Hematopoietic multipotent progenitor cell treated with erythropoietin and hydrocortisone succinate and interleukin-3 and kit ligand, for 15 days (in vitro differentiated cells): ENCODE measurements around the gene NPAS1.
"Not testable (repeated sequence)": the region's sequence is repeated elsewhere in the genome, so short reads cannot be mapped to it uniquely, and the experiment has no call there.

Experiments
- DNase-seq: peaks from one replicate; pipeline ENCODE4 v3.0.0-alpha.2; 2015; ENCODE audit warnings: low spot score

The NPAS1 gene

DNA sequence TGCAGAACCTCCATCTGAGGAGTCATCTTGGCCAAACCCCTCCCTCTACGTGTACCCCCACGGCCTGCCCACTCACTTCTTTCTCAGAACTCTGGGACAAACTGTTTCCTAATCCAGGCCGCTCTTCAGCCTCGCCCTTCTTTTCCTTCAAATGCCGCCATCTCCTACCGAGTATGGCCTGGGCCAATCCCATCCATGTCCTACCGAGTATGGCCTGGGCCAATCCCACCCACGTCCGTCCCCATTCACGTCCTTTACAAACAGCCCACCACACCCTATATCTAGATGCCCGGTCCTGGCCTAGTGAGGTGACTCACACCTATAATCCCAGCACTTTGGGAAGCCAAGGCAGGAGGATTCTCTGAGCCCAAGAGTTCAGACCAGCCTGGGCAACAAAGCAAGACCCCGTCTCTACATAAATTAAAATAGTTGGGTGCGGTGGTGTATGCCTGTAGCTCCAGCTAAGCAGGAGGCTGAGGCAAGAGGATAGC, 27.7 kb downstream of the NPAS1 start:
- DNase-seq, result no peak

DNA sequence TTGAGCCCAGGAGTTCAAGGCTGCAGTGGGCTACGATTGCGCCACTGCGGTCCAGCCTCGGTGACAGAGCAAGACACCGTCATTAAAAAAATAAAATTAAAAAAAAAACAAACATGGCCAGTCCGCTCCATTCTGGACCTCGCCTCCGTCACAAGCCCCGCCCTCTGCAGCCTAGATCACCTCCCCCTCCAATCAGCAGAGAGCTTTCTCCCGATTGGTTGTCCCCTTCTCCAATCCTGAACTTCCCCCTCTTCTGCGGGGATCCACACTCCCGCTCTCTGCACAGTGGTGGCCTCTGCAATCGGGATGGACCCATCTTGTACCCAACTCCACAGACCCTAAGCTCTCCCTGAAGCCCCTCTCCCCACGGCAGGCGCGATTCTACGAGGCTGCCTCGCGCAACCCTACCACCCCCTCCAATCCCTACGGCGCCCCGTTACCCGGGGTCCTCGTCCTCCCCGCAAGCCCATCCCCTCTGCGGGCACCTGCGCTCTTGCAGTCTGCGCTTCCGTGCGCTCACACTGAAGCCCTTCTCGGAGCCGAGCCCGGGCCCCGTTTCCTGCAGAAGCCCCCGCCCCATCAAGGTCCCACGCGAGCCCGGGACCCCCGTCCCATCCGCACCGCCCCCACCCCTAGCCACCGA, 28.2 kb downstream of the NPAS1 start:
- DNase-seq, result peak; percentile 78

DNA sequence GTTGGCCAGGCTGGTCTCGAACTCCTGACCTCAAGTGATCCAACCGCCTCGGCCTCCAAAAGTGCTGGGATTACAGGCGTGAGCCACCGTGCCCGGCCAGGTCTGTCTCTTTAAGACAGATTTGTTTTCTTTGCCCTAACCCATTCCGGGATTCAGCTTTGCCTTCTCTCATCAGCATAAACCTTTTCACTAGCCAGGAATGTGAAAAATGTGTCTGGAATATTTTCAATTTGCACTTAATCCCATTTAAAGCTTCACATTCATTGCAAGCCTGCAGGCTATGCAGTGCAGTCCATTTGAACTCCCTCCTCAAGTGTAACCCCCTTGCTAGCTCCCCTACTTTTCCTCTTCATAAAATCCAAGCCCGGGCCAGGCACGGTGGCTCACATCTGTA, 29.7 kb downstream of the NPAS1 start:
- no peak for DNase-seq

DNA sequence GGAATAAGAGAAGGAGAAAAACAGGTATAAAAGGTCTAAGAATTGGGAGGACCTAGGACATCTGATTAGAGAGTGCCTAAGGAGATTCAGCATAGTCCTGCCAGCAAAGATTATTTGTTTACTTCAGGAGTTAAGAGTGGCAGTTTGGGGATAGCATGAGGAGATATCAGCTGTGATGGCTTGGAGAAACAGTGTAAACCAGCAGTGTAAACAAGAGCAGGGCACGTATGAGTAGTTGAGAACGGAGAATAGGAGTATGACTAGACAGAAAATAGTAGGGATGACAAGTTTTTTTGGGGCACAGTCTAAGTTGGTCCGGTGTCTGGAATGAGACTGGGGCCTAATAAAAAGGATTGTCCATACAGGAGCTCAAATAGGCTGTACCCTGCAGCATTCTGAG, 30.9 kb downstream of the NPAS1 start:
- not testable (repeated sequence) for DNase-seq

DNA sequence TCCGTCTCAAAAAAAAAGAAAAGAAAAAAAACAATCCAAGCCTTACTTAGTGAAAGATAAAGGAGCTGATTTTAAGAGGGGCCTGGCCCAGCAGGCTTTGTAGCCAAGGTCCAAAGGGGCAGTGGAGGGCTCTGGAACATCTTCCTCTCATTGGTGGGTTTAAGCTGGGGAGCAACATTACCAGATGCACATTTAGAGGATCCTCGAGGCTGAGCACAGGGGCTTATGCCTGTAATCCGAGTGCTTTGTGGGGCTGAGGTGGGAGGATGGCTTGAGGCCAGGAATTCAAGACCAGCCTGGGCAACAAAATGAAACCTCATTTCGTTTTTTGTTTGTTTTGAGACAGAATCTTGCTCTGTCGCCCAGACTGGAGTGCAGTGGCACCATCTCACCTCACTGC, 36.8 kb downstream of the NPAS1 start:
- DNase-seq, result no peak

DNA sequence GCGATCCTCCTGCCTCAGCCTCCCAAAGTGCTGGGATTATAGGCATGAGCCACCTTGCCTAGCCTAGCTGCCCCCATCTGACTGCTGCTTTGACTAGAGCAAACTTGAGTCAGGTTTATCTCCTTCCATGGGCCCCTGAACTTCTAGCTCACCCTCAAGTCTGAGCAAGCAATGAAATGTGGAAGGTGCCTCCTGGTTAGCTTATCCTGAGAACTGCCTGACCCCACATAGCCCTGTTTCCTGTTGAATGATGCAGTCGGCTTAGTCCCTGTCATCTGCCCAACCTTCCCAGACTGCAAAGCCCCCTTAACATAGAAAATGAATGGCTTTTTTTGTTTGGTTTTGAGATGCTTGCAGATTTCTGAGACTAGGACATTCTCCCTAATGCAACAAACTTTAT, 37.7 kb downstream of the NPAS1 start:
- no peak for DNase-seq

DNA sequence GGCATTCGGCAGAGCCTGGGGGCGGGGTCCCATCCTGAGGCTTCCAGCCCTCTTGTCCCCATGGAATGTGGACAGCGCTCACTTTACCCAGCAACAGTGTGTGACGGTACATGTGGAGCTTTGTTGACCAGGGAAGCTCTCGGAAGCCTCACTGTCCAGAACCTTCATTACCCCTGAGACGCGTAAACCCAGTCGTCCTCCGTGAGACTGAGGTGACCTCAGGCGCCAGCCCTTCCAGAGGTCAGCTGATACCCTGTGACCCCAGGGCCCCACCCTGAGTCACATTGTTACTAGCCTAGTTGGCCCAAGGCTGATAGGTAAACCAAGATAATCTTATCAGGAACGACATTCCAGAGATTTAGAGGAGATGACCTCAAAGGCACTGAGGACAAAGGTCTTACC, 39.0 kb downstream of the NPAS1 start:
- no peak for DNase-seq

DNA sequence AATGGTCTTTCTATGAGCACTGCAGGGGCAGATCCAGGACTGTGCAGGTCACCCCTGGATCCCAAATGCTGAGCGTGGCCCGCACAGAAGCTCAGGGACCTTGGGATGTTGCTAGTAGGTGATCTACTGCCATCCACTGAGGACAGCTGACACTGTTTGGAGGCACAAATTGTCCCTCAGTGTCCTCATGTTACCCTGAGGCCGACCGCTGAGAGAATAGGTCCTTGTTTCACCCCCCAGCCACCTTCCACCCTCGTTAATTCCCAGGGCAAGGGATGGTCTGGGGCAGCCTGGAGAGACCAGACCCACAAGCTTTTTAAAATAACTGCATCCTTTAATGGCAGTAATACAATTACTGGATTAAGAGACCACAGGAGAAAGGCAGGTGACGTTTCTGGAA, 44.2 kb downstream of the NPAS1 start:
- DNase-seq, result no peak

DNA sequence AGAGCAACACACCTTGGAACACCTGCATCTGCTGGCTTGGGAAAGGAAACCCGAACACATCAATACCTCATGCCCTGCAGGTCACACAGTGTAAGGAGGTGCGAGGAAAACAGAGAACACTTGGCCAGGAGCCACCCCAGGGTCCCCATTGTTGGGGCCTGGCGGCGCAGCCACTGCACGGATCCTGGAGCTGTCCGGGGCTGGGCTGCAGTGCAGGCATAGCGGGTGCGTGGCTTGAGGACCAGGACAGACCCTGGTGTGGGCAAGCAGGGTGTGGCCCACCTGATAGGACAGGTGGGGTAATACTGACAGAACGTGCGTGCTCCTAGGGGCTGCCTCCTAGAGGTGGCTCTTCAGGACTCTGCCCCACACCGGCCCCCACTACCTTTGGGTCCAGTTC, 45.6 kb downstream of the NPAS1 start:
- DNase-seq, result no peak

DNA sequence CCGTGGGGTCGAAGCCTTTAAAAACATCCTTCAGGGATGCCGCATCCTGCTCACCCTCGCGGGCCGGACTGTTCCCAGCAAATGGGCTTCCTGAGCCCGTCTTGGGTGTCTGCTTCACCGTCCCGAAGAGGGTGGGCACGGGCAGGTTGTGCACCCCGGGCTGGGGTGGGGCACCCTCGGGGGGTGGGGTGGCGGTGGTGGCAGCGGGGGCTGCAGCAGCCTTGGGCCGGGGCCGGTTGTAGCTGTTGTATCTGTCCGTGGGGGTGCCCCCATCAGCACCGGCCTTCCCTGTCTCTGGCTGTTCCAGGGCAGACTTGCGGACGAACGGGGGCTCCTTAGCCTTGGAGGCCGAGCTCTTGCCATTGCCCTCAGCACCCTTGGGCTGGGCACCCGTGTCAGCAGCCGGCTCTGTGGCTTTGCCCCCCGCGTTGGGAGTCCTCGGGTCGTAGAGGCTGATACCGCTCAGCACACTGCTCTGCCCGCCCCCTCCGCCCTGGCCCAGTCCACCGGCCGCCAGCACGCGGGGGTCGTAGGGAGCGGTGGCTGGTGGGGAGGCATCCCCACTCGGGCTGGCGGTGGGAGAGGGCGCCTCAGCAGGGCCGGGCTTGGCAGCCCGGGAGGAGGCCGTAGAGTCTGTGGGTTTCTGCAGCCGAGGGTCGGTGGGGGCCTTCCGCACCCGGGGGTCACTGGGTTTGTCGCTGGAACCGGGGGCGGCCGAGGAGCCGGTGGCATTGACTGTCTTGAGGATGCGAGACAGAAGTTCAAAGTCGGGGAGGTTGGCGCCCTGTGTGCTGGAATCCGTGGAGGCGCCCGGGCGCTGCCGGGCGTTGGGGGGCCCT, 47.0 kb downstream of the NPAS1 start:
- DNase-seq, result no peak

DNA sequence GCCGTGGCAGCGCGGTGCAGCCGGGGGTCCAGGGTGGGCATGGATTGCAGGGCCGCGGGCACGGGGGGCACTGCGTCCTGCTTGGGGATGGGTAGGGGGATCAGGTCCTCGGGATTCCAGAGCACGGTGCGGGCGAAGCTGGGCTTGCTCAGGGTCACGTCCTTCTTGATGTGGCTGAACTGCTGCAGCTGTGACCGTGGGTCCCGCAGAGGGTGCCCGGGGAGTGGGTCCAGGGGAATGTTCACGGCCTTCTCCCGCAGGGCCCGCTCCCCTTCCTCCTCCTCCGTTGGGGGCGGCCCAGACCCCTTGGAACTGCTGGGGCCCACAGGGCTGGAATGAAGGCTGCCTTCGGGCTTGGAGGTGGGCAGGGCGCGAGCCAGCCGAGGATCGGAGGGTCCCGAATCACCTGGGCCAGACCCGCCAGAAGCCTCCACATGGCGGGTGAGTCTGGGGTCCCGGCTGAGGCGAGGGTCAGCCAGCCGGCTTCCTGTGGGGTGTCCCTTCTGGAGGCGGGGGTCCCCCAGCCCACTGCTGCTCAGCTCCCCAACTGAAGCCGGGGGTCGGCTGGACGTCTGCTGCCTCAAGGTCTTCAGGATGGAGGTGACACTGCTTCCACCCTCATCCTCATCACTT, 47.7 kb downstream of the NPAS1 start:
- DNase-seq, result no peak

DNA sequence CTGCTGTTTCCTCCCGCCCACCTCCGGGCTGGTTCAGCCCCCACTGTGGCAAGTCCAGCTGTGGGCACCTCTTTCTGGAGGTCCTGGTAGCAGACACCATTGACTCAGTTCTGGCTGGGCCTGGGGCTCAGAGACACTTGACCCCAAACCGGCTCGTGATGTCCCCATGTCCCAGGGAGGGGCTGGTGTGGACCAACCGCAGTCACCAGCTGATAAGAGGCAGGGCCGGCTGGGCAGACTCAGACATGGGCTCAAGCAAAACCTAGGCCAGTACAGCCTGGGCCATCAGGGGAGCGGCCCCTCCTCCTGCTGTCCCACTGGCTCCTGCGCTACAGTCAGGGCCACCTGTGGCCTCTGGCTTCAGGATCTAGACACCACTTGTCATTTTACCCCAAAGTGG, 48.6 kb downstream of the NPAS1 start:
- no peak for DNase-seq

DNA sequence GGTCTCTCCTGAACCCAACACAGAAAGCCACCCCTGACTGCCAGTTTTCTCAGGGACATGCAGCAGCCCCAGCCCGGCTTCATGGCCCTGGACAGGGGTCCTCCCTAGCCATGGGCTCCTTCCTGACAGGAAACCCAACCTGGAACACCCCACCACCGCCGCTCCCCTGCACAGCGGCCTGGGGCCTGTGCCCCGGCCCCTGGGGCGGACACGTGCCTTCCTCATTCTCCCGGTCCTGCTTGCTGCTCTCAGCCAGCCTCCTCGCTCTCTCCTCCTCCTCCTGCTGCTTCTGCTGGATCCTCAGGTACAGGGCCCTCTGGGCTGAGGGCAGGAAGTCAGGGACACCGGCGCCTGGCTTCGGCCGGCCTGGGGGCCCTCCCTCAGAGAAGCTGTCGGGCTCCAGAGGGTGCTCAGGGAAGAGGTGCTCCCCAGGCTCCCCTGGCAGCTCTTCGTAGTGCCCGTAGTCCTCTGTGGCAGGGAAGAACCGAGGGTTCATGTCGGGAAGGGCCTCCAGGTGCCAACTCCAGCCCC, 49.3 kb downstream of the NPAS1 start:
- DNase-seq, result no peak

DNA sequence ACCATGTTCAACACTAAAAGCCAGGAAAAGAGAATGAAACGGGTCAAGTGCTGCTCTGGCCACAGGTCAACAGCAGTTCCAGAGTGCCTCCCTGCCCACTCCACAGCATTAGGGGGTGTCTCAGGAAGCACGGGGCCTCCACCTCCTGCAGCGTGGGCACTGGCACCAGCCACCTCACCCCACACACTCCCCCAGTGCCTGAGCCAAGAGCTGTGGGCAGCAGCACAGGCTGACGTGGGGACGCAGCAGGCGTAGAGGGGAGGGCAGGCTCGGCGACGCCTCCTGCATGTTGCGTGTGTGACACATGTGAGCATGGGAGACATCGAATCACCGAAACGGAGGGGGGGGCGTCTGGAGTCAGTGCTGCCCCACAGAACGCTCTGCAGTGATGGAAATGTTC, 50.2 kb downstream of the NPAS1 start:
- no peak for DNase-seq

DNA sequence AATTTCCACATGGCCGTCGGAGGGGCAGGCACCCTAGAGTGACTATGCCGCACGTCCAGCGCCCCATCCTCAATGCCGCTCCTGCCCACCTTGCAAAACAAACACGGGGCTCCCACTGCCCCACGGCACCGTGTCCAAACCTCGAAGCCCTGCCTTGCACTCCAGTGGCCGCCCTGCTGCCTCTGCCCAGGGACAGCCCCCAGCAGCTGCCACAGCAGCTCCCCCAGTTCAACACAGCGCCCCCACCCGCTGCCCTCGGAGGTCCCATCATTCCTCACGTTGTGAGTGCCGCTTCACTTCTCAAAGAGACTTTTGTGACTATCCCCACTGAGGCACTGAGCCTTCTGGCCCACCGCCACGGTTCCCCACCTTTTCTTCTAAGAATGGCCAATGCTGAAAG, 51.1 kb downstream of the NPAS1 start:
- no peak for DNase-seq

DNA sequence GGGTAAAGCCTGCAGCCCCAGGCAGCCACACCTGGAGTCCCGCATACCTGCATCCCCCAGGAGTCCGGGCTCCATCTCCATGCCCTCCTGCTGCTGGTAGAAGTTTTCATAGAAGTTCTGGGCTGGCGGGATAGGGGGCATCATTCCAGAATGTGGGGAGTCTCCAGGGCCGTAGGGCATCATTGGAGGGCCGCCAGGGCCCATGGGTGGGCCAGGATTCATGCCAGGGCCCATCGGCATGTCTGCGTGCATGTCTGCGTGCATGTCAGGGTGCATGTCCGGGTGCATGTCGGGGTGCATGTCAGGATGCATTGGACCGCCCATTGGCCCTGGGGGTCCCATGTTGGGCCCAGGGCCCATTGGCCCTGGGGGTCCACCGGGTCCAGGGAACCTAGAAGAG, 52.1 kb downstream of the NPAS1 start:
- DNase-seq, result no peak

DNA sequence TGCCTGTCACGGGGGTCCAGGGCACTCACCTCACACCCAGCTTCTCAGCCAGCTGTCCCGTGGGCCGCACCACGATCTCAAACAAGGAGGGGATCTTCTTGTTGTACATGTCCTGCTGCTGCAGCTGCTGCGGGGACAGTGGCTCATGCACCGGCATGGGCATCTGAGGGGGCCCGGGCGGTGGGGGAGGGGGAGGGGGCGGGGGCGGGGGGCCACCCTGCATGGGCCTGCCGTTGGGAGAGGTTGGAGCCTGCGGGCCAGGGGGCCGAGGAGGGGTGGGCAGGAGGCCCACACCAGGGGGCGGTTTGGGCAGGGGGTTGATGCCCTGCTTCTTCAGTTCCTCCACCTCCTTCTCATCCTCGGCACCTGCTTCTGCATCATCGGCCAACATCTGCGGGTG, 52.7 kb downstream of the NPAS1 start:
- DNase-seq, result no peak

DNA sequence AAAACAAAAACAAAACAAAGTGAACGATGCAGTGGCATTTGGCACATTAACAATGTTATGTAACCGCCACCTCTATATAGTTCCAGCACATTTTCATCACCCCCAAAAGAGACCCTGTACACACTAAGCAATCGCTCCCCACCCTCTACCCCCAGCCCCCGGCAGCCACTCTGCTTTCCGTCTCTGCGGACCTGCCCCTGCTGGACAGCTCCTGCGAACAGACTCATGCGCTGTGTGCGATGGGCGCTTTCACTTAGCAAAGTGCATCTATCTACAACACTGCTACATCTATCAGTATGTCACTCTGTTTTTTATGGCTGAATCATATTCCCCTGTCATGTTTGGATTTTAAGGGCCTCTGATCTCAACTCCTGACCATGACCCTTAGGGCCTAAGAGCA, 53.9 kb downstream of the NPAS1 start:
- no peak for DNase-seq

DNA sequence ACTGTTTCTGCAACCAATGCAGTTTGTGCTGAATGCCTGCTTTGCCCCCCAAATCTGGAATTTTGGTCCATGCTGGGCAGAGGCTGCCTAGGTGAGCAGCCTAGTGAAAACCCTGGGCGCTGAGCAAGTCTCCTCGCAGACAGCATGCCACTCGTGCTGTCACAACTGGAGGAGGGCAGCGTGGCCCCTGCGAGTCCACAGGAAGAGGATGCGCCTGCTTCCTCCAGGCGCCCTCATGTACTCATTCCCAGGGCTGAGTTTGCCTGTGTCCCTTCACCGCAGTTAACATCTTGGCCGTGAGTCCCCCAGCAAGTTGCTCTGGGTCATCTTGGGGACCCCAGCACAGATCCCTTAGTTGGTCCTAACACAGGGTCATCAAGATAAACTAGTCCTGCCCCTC, 55.0 kb downstream of the NPAS1 start:
- DNase-seq, result no peak

DNA sequence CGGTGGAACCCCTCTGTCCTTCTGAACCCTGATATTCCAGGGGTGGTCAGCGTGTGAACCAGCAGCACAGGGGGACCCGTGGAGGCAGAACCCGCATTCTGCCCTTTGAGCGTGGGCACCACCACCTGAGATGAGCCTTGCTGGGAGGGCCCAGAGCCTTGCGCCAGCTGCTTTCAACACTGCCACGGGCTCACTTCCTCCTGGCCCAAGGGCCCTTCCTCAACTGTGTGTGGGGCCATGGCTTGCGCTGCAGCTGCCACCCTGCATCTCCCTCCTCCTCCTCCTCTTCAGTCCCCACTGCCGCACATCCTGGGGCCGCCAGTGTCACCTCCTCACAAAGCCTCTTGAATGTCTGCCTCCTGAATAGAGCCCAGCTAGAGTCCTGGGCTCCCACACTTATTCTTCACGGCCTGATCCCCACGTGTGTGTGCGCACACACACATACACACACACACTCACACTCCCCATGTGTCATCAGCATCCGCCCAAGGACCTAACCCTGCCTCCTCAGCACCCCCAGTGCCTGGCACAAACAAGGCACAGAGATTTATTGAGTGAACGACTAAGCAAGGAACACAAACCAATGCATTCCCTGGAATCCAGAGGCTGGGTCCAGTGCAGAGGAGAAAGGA, 55.7 kb downstream of the NPAS1 start:
- DNase-seq, result no peak

DNA sequence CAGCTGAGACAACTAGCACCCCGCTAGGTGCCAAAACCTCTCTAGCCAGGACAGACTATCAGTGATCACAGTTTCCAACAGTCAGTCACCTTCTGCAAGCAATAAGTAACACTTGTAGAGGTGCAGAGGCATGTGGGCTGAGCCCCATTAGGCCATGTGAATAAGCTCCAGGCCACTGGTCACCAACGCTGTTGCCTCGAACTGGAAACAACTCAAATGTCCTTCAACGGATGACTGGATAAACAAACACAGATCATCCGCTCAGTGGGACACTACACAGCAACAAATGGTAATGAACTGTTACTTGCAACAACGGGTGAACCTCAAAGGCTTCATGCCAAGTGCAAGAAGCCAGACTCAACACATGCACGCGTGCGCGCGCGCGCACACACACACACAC, 56.3 kb downstream of the NPAS1 start:
- DNase-seq, result no peak

DNA sequence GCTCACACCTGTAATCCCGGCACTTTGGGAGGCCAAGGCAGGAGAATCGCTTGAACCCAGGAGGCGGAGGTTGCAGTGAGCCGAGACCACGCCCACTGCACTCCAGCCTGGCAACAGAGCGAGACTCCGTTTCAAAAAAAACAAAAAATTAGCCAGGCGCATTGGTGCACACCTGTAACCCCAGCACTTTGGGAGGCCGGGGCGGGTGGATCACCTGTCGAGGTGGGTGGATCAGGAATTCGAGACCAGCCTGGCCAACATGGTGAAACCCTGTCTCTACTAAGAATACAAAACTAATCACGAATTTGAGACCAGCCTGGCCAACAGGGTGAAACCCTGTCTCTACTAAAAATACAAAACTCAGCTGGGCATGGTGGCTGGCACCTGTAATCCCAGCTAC, 58.7 kb downstream of the NPAS1 start:
- not testable (repeated sequence) for DNase-seq

DNA sequence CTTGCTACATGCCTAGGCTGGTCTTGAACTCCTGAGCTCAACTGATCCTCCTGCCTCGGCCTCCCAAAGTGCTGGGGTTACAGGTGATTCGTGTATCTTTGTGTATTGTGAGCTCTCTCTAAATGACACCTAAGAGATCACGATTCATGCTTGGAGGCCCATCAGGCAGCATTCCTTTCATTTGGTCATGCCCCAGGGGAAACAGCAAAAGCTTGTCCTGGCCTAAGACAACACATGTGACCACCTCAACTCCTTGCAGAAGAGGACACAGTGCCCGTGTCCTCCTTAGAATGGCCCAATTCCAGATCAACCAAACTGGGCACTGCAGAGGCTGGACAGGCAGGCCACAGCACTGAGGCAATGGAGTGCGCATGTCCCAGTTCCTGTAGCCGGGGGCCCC, 61.5 kb downstream of the NPAS1 start:
- DNase-seq, result no peak
